SH-SY5Y (cell line): ENCODE measurements around the gene CASP10.

ENCODE experiments used
- GATA2 ChIP-seq: IDR thresholded peaks from 2 replicates; pipeline ENCODE4 v1.6.1; 2011; ENCODE audit warnings: mild to moderate bottlenecking, low read depth, low read length
- GATA3 ChIP-seq: IDR thresholded peaks from 2 replicates; pipeline ENCODE4 v1.6.1; 2011; ENCODE audit warnings: low read depth, mild to moderate bottlenecking, low read length, moderate library complexity

DNA sequence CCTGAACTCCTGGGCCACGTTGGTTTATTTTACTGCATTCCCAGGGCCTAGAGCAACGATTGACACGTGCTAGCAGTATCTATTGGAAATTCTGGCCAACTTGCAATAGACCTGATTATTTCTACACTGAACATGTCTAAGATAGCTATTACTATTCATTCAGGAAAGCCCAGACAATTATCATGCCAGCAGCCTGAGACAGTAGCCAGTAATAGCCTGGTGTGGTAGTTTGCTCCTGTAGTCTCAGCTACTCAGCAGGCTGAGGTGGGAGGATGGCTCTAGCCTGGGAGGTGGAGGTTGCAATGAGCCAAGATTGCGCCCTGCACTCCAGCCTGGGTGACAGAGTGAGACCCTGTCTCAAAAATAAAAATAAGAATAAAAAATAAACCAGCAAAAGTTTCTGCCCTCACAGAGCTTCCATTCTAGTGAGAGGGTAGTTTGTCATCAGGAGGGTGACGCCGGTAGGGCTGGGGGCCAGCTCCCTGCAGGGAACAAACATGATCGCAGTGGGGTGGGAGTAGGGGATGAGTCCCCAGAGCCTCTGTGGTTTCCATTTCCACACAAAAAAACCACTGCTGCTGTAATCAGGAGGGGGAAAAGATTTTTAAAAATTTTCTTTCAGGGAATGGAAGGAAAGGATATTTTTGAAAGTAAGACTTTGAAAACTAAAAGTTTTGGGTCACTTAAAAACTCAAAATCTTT is 81.7 kb downstream of the CASP10 start:
- TF ChIP-seq GATA2 = no peak
- TF ChIP-seq GATA3 = no peak
